Muscle layer of colon (tissue), 2 donors: ENCODE data around the gene APBB1IP.
"Not testable (repeated sequence)": the region's sequence is repeated elsewhere in the genome, so short reads cannot be mapped to it uniquely, and the experiment has no call there.

Source experiments
- H3K27ac ChIP-seq: one replicate; pipeline ENCODE4 v1.7.0; 2013; ENCODE audit warnings: low read depth, mild to moderate bottlenecking, low read length, moderate library complexity
- H3K27me3 ChIP-seq, 2 donors: one replicate each; pipeline ENCODE4 v1.7.0; 2013; ENCODE audit warnings: low read length in 2 of 2, mild to moderate bottlenecking in 2 of 2; ENCODE audit not compliant: insufficient read depth in 2 of 2, control insufficient read depth in 1 of 2
- H3K36me3 ChIP-seq: one replicate; pipeline ENCODE4 v1.7.0; 2013; ENCODE audit warnings: mild to moderate bottlenecking, low read length; ENCODE audit not compliant: insufficient read depth
- H3K4me1 ChIP-seq: one replicate; pipeline ENCODE4 v1.7.0; 2013; ENCODE audit warnings: mild to moderate bottlenecking, low read length; ENCODE audit not compliant: insufficient read depth
- H3K4me3 ChIP-seq, 2 donors: one replicate each; pipeline ENCODE4 v1.7.0; 2013; ENCODE audit warnings: low read length in 2 of 2, low read depth in 1 of 2, mild to moderate bottlenecking in 1 of 2, moderate library complexity in 1 of 2
- H3K9ac ChIP-seq: one replicate; pipeline ENCODE4 v1.7.0; 2013; ENCODE audit warnings: low read length
- H3K9me3 ChIP-seq: one replicate; pipeline ENCODE4 v1.7.0; 2013; ENCODE audit warnings: mild to moderate bottlenecking, low read length
- donor health status: abdominal sarcoma.
- donor health status: Adenocarcinoma of cecum.

Gene APBB1IP

GRCh38 chr10:26437637-26438461 is at the start of gene APBB1IP:
Gene APBB1IP, plus strand, starts transcription at chr10:26438341. Its CDS starts 53,986 bp downstream, at chr10:26492327.
- Histone ChIP-seq H3K27ac (no peak within 1 kb of the TSS), H3K4me3 (peak within 1 kb of the TSS in 1 of 2 donors; percentile 31), H3K4me1 (no peaks in the 10 kb centered on the region), H3K36me3 (no peaks in the 10 kb centered on the region), H3K27me3 (peaks cover 0 to 12% of the 10 kb centered on the region in 2 donors), H3K9ac (no peak within 1 kb of the TSS), H3K9me3 (no peaks in the 10 kb centered on the region)

- Histone ChIP-seq H3K9ac (no peak overlapping the region), H3K4me1 (no peaks in the 10 kb centered on the region), H3K4me3 (no peak overlapping the region), H3K27ac (no peak overlapping the region), H3K9me3 (peaks cover 4% of the 10 kb centered on the region), H3K27me3 (peaks cover 0 to 5% of the 10 kb centered on the region in 2 donors), H3K36me3 (no peaks in the 10 kb centered on the region)
Observed at GRCh38 chr10:26389533-26389932, 48.6 kb upstream of the APBB1IP start.

GRCh38 chr10:26391701-26392695 is 46.1 kb upstream of the APBB1IP start:
- no peaks in the 10 kb centered on the region for H3K4me1 ChIP-seq
- H3K27me3 ChIP-seq: peaks cover 0 to 5% of the 10 kb centered on the region in 2 donors
- no peak overlapping the region for H3K9ac ChIP-seq
- H3K36me3 ChIP-seq: no peaks in the 10 kb centered on the region
- no peak overlapping the region for H3K4me3 ChIP-seq
- H3K27ac ChIP-seq: no peak overlapping the region
- H3K9me3 ChIP-seq: peaks cover 4% of the 10 kb centered on the region

GRCh38 chr10:26398353-26398752 is 39.8 kb upstream of the APBB1IP start:
- H3K4me3 ChIP-seq, H3K4me1 ChIP-seq, H3K27ac ChIP-seq, H3K9me3 ChIP-seq, H3K9ac ChIP-seq, H3K36me3 ChIP-seq, H3K27me3 ChIP-seq: not testable (repeated sequence)

- Histone ChIP-seq H3K27ac (no peak overlapping the region), H3K27me3 (no peaks in the 10 kb centered on the region), H3K4me3 (no peak overlapping the region), H3K36me3 (no peaks in the 10 kb centered on the region), H3K9ac (no peak overlapping the region), H3K9me3 (no peaks in the 10 kb centered on the region), H3K4me1 (no peaks in the 10 kb centered on the region)
Observed at GRCh38 chr10:26407406-26407969, 30.7 kb upstream of the APBB1IP start.

- no peak overlapping the region for H3K9ac ChIP-seq
- H3K4me1 ChIP-seq: no peaks in the 10 kb centered on the region
- no peak overlapping the region for H3K4me3 ChIP-seq
- no peaks in the 10 kb centered on the region for H3K9me3 ChIP-seq
- H3K27ac ChIP-seq: no peak overlapping the region
- no peaks in the 10 kb centered on the region for H3K36me3 ChIP-seq
- no peaks in the 10 kb centered on the region for H3K27me3 ChIP-seq
Observed at GRCh38 chr10:26408858-26409494, 29.2 kb upstream of the APBB1IP start.

- Histone ChIP-seq H3K9me3 (no peaks in the 10 kb centered on the region), H3K4me1 (no peaks in the 10 kb centered on the region), H3K27me3 (no peaks in the 10 kb centered on the region), H3K27ac (no peak overlapping the region), H3K36me3 (no peaks in the 10 kb centered on the region), H3K9ac (no peak overlapping the region), H3K4me3 (no peak overlapping the region)
Observed at GRCh38 chr10:26410356-26410755, 27.8 kb upstream of the APBB1IP start.

GRCh38 chr10:26412932-26413331 is 25.2 kb upstream of the APBB1IP start:
- Histone ChIP-seq H3K4me3 (no peak overlapping the region), H3K27ac (no peak overlapping the region), H3K9me3 (no peaks in the 10 kb centered on the region), H3K4me1 (no peaks in the 10 kb centered on the region), H3K27me3 (no peaks in the 10 kb centered on the region), H3K36me3 (no peaks in the 10 kb centered on the region), H3K9ac (no peak overlapping the region)

GRCh38 chr10:26413375-26413774 is 24.8 kb upstream of the APBB1IP start:
- Histone ChIP-seq H3K9me3 (no peaks in the 10 kb centered on the region), H3K27ac (no peak overlapping the region), H3K9ac (no peak overlapping the region), H3K27me3 (no peaks in the 10 kb centered on the region), H3K4me3 (no peak overlapping the region), H3K4me1 (no peaks in the 10 kb centered on the region), H3K36me3 (no peaks in the 10 kb centered on the region)

- Histone ChIP-seq H3K27ac (no peak overlapping the region), H3K36me3 (no peaks in the 10 kb centered on the region), H3K9me3 (no peaks in the 10 kb centered on the region), H3K27me3 (no peaks in the 10 kb centered on the region), H3K9ac (no peak overlapping the region), H3K4me1 (no peaks in the 10 kb centered on the region), H3K4me3 (no peak overlapping the region)
Observed at GRCh38 chr10:26417136-26417535, 21.0 kb upstream of the APBB1IP start.

- Histone ChIP-seq H3K9ac (no peak overlapping the region), H3K36me3 (no peaks in the 10 kb centered on the region), H3K4me3 (no peak overlapping the region), H3K27ac (no peak overlapping the region), H3K4me1 (no peaks in the 10 kb centered on the region), H3K9me3 (no peaks in the 10 kb centered on the region), H3K27me3 (no peaks in the 10 kb centered on the region)
Observed at GRCh38 chr10:26422977-26423376, 15.2 kb upstream of the APBB1IP start.
